Measurements from ENCODE around the gene ENOX1.

Gene ENOX1

DNA sequence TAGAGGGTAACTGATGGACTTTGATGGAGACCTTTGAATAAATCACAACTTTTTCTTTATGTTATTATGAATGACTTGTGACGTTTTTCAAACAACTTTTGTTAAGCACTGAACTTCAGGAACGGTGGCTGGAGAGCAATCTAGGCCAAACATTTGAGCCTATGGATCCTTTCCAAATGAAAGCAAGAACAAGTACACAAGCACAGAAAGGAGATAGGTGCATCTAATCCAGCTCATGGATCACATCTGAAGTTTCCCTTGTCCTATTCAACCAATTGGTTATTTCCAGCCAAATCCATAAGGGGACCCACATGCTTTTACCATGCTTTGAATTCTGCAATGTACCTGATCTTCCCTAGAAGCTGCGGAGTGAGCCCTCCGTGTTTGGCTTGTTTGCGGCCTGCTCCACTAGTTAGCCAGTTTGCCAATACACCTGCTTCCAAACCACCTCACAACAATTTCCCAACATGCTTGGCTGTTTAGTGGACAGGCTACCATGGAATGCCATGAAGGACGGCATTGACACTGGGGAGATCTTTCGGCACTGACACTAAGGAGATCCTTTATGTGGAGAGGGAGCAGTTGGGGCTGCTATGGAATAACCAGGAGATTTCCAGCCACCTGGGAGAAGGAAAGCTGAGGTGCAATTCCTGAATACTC is 447.5 kb downstream of the ENOX1 start:
- DNase-seq = no peak

DNA sequence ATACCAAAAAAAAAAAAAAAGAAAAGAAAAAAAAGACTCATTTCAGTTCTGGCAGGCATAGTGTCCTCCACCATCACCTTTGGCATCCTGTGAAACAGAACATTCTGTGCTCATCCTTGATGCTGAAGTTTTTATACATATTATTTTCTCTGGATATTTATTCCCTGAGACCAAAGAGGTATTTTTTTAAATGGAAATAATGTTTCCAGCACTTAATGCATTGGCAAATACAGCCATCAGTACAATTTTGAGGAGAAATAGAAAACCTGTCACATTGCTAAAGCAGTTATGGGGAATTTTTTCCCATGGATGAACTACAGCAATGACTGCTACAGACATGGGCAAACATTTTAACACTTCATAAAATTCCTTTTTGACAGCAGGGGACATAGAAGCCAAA is 451.0 kb downstream of the ENOX1 start:
- no peak for DNase-seq

DNA sequence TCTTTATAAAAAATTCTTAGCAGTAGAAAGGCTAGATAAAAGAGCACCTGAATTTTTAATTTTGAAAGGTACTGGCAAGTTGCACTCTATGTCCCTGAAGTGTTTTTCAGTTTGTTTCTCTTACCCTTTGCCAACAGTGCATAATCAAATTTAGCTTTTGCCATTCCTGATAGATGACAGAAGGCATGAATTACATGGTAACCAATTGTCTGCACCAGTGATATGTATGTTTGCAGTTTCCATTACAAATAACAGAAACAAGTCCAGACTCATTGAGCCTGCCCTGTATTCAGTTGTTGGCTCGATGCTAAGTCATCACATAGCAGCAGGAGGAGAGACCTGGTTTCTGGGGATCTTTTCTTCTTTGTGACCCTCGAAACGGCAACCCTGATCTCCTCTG is 453.6 kb downstream of the ENOX1 start:
- DNase-seq = no peak

DNA sequence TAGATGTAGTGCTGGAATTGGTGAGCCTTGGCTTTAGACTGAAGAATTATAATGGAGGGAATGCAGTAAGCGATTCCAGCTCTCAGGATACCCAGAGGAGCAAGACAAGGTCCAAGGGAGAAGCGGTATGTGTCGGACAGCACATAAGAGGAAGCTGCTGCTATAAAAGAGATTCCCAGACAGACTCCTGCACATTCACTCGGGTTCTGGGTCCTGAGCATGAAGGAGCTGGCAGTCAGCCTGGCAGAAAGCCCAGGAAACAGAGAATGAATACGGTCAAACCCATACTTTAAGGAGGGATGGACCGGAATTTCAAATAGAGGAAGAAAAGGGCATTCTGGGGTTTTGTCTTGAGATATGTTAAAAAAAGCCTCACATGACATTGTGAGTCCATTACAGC is 455.1 kb downstream of the ENOX1 start:
- DNase-seq = peak; percentile 71

DNA sequence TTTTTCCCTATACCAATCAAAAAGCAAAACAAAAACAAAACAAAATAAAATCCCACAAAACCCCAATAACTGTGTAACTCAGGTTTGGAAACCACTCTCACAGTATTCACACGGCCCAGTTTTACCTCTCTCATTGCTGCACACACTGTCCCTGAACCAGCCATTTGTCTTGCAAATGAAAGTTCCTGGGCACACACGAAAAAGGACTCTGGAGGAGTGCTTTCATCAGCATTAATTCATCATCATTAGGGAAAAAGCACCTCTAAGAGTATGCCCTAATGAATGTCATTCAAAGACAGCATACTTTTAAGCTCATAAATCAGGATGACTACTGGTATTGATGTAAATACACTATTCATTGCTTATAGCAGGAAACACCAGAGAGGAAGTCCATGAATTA is 457.1 kb downstream of the ENOX1 start:
- no peak for DNase-seq

DNA sequence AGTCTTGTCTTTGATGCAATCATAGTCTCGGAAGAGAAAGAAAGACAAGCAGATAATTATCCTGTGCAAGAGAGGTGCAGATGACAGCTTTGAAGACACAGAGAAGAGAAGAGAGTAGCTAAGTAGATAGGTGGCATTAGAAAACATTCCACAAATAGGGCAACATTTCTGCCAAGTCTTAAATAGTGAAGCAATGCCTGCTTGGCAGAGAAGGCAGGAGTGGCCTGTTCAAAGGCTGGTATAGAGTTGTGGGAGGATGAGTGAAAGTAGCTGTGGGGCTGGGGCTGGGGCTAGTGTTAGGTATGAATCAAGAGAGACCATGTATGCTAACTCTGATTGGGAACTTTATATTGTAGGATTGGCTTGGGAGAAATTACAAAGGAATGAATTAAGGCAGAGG is 457.9 kb downstream of the ENOX1 start:
- no peak for DNase-seq

DNA sequence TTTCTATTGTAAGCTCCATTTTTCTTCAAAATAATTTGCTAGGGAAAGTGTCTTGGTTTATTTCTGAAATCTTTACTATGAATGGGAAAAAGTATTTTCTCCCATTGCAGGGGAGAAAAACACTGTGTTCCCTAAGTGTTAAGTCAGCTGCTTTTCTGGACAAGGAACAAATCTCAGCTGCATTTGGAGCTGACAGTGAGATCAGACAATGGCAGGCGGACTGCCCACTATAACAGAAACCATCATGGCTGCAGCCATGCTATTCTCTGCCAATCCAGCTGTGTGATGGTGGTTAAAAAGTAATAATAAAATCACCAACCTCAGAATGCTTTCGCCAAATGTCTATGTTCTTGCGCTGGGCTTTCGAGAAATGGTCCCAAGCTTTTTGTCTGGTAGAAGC is 460.7 kb downstream of the ENOX1 start:
- no peak for DNase-seq

DNA sequence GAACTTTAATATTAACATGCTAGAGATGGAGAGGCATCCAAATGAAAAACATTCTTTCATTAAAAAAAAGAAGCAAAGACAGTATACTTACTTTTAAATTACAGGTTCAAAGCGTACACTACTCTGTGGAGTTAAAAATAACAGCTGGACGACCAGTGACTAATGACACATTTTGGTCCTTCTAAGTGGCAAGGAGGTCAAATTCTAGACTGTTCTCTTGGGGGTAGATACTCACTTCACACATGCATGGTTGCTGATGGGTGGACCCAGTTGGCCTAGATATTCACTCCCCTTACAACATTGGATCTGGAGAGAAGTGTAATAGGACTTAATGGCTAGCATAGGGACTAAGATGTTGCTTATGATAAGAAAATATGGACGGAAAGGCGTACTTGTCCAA is 461.1 kb downstream of the ENOX1 start:
- DNase-seq = no peak

DNA sequence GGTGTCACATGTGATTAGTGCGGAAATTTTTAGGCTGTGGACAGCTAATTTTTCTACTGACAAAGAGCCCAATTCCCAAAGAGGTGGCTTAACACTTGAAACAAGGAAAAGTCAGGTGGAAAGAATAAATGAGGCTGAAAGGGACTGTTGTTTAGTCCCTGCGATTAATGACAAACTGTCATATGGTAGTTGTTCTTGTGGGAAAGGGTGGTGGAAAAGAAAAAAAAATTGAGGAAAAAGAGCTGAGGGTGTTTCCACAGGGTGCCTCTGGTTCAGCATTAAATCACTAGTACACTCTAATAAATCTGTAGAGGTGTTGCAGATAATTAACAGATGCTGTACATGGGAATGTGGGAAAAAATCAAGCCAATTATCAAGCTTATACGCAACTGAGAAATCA is 462.6 kb downstream of the ENOX1 start:
- DNase-seq = no peak

DNA sequence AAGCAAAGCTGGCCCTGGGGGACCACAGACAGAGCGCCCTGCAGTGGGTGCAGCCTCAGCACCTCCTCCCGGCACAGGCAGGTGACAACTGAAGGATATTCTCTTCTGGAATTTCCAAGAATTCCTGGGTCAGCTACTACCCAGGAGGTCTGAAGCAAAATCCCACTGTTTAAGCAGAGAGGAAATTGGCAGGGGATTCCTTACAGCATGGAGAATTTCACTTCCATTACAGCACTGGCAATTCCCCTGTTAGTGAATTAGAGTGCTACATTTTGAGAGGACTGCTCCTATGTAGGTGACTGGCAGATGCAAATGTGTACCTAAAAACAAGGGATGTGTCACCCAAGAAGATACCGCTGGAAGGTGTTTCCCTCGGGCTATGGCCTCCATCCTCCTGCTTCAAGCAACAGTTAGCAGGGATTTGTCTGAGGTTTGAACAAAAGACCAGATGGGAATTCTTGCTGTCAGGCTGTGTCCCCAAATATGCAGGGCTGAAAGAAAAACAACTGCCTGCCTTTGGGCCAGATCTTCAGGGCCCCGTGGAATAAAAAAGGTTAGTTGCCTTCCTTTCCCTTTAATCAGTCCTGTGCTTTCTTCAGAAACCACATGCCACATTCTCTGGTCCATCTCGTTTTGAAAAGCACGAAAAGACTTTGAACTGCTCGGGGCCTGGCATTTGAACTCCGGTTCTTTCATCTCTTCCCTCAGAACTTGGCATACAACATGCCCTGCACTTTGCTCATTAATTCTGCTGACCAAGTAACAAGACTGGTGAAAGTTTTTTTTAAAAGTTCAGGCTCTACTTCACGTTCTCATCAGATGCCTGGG is 466.9 kb downstream of the ENOX1 start:
- DNase-seq = no peak

DNA sequence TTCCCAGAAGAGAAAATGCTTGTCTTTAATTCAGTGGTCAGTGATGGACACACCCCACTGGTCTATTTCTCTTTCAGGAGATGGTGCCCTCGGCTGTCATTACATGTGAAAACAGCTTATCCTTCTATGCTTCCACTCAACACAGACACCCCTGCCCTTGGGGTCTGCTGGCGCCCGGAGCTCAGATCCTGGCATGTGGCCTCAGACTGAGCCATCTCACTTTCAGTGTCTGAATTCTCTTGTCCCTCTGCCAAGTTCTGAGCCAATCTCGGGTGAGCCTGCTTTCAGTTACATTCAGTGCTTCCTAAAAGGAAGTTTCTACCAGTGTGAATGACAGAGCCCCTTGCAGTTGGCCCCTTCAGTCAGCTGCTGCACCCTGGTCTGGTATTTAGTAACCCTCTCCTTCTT is 469.8 kb downstream of the ENOX1 start:
- DNase-seq = peak; percentile 78

DNA sequence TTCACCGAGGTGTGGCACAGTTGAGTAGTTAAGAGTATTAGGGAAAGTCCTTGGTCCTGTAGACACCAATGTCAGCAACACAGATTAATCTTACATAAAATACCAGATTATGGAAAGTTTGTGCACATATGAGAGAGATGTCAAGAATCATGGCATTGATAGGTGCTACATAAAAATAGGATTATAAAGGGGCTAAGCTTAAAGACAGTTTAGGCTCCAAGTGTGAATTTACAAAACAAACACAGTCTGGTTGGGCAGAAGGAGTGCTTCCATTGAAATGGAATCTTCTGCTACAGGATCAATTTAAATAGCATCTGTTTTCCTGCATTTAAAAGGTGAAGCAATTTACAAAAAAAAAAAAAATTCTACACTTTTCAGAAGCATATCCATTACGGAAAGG is 470.5 kb downstream of the ENOX1 start:
- DNase-seq = no peak

DNA sequence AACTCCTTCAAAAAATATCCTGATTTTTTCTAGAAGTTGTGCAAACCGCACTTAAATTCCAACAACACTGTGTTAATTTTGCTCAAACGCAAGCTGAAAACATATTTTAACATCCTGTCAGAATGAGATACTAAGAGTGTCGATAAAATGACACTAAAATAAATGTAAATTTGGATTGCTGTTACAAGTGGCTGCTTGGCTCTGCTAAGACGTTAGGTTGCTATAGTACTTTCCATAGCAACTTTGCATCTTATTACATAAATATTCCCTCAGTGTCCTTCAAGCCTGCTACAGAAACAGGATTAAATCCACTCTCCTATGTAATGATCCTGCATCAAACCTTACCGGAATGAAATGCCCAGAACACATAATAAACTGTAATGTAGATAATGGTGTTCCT is 471.2 kb downstream of the ENOX1 start:
- DNase-seq = no peak

DNA sequence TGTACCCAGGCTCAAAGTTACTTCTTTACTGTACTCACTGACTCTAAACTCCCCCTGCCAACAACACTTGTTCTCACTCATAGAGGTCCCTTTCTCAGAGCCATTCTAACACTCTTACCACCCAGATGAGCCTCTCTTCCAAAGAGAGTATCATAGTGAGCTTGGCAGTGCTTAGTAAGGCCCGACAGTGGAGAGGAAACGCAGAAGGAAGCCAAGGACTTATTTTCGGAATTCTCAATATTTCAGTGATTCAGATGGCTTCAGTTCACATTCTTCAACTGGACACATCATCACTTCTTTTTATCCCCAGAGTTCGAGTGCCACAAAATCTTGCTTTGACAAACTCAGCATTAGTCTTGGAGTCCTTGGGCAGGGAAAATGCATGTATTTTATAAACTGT is 477.5 kb downstream of the ENOX1 start:
- no peak for DNase-seq

DNA sequence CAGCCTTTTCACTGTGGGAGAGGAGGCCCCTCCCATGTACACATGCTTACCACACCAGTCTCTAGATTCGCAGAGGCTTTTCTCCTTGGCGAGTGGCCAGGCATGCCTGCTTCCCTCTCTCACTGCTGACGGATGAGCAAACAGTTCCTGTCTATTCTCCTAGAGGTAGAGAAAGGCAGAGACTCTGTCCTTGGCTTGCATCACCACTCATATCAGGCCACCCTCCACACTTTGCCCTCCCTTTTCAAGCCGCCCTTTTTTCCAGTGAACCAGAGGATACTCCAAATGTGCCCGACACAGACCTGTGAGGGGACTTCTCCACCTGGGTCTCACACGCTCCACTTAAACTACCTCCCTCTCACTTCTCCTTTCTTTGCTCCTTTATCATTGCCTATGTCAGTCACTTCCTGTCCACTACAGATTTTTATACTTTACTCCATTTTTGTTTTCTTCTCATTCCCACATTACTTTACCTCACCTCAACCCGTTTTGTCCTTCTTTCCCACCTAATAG is 478.8 kb downstream of the ENOX1 start:
- peak; percentile 83 for DNase-seq

DNA sequence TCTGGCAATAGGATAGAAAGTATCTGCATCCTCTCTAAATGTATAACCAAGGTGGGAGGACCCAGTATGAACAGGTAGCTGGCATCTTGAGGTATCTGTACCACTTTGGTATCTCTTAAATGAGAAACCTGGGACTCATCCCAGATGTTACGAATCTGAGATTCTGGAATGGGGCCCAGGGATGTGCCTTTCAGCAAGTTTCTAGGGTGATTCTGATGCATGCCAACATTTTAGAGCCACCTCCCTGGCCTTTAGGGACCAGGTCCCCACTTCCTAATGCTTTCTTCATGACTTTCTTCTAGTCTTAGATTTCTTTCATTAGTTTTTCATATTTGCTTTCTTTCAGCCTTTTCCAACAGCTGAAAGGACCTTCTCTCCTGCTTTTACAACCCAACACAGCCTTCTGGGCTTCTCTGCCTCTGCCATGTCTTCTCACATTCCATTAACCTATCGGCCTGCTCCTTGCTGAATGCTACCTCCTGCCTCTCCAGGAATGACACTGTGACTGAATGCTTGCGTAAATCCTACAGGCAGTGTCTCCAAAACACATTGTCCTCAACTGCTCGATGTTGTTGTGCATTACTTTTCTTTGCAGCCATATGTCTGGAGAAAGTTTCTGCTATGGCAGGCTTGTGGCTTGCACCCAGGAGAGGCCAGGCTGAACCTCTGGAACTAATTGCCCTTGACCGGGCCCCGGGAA is 479.4 kb downstream of the ENOX1 start:
- DNase-seq = no peak

DNA sequence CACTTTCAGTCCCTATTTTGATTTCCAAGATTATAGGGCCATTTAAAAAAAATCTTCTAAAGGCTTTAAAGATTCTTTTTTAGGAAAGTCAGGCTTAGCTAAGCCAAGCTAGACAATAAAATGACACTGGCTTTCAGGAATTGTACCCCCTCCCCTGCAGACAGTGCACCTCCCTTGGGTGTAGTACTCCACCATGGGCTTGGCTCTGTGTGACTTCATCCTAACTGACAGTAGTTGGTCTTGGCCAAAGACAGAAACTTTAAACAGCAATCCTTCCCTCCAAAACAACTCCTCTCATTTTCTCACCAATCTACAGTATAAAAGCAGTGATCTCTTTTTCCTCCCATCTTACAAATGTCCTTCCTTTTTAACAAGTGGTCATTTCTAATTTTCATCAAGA is 480.4 kb downstream of the ENOX1 start:
- DNase-seq = no peak

DNA sequence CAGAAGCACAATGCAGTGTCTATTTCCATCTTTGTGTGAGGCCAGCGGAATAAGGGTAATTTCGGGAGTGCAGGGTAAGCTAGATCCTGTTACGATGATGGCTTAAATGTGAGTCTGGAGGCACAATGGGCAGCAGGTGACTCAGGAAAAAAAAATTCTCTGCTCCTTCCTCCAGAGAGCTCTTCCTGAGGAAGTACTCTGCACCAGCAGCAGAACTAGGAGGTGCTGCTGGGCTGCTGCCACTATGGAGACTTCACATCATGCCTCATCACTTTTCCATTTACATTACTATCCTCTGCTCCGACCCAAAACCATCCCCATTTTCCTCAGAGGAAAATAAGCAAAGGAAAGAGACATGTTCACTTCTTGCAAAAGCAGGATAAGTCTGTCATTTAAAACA is 481.4 kb downstream of the ENOX1 start:
- no peak for DNase-seq

DNA sequence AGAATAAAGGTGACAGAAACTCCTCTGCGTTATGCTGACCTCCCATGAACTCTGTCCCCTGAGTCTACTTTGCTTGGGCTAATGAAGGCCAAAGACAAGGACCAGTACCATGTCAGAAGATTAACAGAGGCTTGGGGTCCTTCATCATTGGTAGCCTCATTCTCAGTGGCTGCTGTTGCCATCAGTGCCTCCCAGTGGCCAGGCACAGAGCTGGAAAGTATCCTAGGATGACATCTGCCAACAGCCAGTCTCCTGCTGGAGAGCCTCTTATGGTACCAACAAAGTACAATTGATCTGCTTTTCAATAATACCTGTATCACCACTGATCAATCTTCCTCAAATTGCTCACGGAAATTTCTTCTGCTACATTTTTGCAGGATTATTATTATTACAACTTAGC is 481.8 kb downstream of the ENOX1 start:
- DNase-seq = no peak

DNA sequence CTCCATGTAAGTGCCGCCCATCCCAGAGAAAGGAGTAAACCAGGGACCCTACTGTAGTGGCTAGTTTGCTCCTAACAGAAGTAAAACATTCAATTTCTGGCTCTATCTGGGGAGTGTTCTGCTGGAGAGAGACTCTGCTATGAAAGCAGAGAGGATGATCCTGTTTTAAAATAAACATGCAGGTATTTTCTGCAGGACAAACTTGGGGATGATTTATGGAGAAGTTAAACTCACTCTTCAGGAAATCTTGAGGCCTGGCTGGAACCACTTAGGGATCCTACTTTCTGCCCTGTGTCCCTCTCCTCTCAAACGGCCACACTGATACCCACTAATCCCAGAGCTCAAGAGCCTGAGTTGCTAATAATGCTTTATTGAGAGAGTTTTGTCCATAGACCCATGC is 482.3 kb downstream of the ENOX1 start:
- no peak for DNase-seq

DNA sequence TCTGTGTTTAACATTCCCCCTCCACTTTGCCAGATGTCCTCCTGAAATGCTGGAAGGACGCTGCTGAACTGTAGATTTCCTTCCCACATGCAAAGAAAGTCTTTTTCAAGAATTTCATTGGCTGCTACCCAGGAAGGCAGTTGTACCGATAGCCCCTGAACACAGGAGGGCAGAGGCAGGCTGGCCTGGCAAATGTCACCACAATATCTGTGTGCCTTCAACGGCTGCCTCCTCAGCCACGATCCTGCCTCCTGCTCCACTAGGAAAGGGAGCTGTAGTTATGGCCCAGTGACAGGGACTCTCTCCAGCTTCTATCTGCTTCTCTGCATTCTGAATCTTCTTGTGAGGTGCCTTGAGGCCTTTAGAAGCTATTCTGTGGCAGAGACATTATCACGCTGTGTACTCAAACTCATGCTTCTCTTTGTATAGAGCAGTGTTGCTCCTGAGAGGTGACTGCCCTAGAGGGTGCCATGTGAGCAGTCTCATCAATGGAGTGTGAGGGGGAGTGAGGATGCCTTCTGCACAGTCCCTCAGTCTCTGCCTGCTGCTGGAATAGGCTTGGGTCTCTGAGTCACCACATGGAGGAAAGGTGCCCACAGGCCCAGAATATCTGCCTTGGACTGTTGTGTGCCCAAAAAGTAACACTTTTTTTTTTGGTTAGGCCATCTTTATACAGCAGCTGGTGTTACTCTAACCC is 483.6 kb downstream of the ENOX1 start:
- DNase-seq = peak; percentile 78

DNA sequence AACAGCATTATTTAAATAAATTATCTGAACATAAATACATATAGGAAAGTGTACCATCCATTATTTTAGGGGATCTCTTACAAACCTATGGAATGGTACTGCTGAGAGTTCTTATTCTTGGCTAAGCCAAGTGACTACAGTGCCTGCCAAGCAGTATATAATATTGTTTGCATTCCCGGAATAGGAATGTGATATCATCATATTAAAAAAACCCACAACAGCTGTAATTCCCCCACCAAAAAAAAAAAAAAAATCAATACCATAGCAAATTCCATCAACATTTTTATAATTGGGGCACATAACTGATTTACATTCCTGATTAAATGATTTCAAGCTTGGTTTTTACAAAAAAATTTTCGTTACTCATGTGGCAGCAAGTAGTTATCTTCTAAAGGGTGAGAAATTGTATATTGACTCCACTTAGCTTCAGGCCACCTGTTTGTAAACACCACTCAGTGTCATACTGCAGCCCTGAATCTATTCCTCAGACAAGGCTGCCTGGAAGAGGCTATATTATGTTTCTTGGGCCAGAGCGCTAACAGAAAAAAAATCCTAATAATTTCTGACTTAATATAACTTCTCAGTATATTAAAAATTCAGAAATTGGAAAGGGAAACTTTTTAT is 485.3 kb downstream of the ENOX1 start:
- DNase-seq = no peak

DNA sequence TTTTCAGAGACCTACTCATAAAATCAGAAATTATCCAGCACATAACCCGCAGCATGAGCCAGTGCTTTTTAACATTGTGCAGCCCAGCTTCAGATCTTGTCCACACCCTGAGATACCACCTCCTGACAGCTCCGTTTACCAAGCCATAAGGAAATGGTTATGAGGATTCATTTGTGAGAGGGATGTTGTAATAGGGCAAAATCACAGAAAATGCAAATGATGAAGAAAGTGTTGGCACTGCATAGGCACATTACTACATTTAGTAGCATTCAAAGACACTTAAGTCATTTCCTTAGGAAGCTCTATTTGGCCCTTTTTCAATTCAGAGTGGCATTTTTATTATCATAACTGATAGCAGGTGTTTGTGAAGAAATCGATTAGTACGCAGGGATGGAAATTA is 485.9 kb downstream of the ENOX1 start:
- DNase-seq = no peak
